Measurements from ENCODE around the gene HSPA4. TPM values are rescaled to one million over a fixed set of nuclear protein-coding genes. Genes with fewer than 3 reads are reported as not detected.

The HSPA4 gene
- total and polyA plus RNA-seq, 2 of the 13 experiments (the other 11 are each of a cell fraction or from before 2014, with no cell fraction given), result 36.6 to 231 TPM

GRCh38 chr5:133006653-133007052 lies 45.2 kb upstream of the HSPA4 start (continued):
- peak; percentile 62; the same call in 1 of the 2 replicates for TF ChIP-seq PAXIP1 (CRISPR knock-in tag; conservative IDR thresholded peaks at IDR 0.05)
- peak; percentile 100 for TF ChIP-seq ZNF160 (CRISPR knock-in tag; IDR thresholded peaks at IDR 0.05)
- TF ChIP-seq ZFP37 (CRISPR knock-in tag; IDR thresholded peaks at IDR 0.05; ENCODE audit: borderline replicate concordance), result no peak
- no peak for TF ChIP-seq ZFP36 (IDR thresholded peaks at IDR 0.05; ENCODE audit: borderline replicate concordance, low read depth, low read length, partially characterized antibody)
- TF ChIP-seq RARA (CRISPR knock-in tag; IDR thresholded peaks at IDR 0.05), result peak; percentile 30; the same call in 1 of the 2 replicates
- peak; percentile 40; the same call in 1 of the 2 replicates for TF ChIP-seq KDM6A (CRISPR knock-in tag; IDR thresholded peaks at IDR 0.05; ENCODE audit: low read depth)
- TF ChIP-seq ARID5B (CRISPR knock-in tag; IDR thresholded peaks at IDR 0.05), result peak; percentile 90
- TF ChIP-seq MIXL1 (CRISPR knock-in tag; IDR thresholded peaks at IDR 0.05), result 0 out of 2 replicates have a peak, but pooled peaks have one; percentile 12
- peak; percentile 40 for TF ChIP-seq SAP130 (CRISPR knock-in tag; IDR thresholded peaks at IDR 0.05; ENCODE audit: low read depth)
- TF ChIP-seq GATAD2A (CRISPR knock-in tag; IDR thresholded peaks at IDR 0.05), result peak; percentile 80
- TF ChIP-seq ZFAT (CRISPR knock-in tag; conservative IDR thresholded peaks at IDR 0.05), result no peak
- no peak for TF ChIP-seq NR2F2 (IDR thresholded peaks at IDR 0.05; ENCODE audit: borderline replicate concordance, low read depth)
- TF ChIP-seq NCOA5 (CRISPR knock-in tag; IDR thresholded peaks at IDR 0.05), result no peak
- TF ChIP-seq NCOA2 (CRISPR knock-in tag; IDR thresholded peaks at IDR 0.05), result peak; percentile 56
- TF ChIP-seq SOX5 (CRISPR knock-in tag; IDR thresholded peaks at IDR 0.05; ENCODE audit: borderline replicate concordance), result peak; percentile 58; the same call in 1 of the 2 replicates
- no peak for TF ChIP-seq ZNF101 (CRISPR knock-in tag; IDR thresholded peaks at IDR 0.05; ENCODE audit: borderline replicate concordance, low read depth)
- TF ChIP-seq EP300 (IDR thresholded peaks at IDR 0.05; ENCODE audit: low read depth in 2 of 2, low read length in 2 of 2), result peak in 1 of 2 experiments; percentile 41; a peak in 1 of 4 replicates
- no peak for TF ChIP-seq EP300 (CRISPR knock-in tag; IDR thresholded peaks at IDR 0.05; ENCODE audit: borderline replicate concordance)
- no peak for TF ChIP-seq PHF8 (CRISPR knock-in tag; IDR thresholded peaks at IDR 0.05)
- no peak for TF ChIP-seq SOX13 (IDR thresholded peaks at IDR 0.05)
- TF ChIP-seq SOX13 (CRISPR knock-in tag; conservative IDR thresholded peaks at IDR 0.05 in 1 of 2, IDR thresholded peaks at IDR 0.05 in 1 of 2), result peak in 1 of 2 experiments; percentile 52; a peak in 1 of 4 replicates
- no peak for TF ChIP-seq ZNF598 (CRISPR knock-in tag; IDR thresholded peaks at IDR 0.05; ENCODE audit: borderline replicate concordance)
- no peak for TF ChIP-seq MATR3 (CRISPR knock-in tag; IDR thresholded peaks at IDR 0.05)
- TF ChIP-seq ELF3 (CRISPR knock-in tag; IDR thresholded peaks at IDR 0.05), result peak; percentile 31; the same call in 1 of the 2 replicates
- no peak for TF ChIP-seq ZNF644 (CRISPR knock-in tag; IDR thresholded peaks at IDR 0.05; ENCODE audit: low read depth)
- TF ChIP-seq RXRB (CRISPR knock-in tag; IDR thresholded peaks at IDR 0.05; ENCODE audit: borderline replicate concordance), result peak; percentile 38; the same call in 1 of the 2 replicates
- TF ChIP-seq ZNF180 (CRISPR knock-in tag; IDR thresholded peaks at IDR 0.05; ENCODE audit: borderline replicate concordance, low read depth), result no peak
